HCT116 (cell line): Measurements from ENCODE around the gene DIS3L2. TPM values are rescaled to one million over a fixed set of nuclear protein-coding genes. Genes with fewer than 3 reads are reported as not detected.

ENCODE experiments used
- ATAC-seq: fragments of 200-7000 bp; cut with Tn5 transposase; 2 replicates; pipeline ENCODE4 v1.9.1; 2020; ENCODE audit warnings: mild to moderate bottlenecking, moderate library complexity
- BruUV-seq: library from RNA; stranded (reverse); fragments of 400-500 nt; replicated peaks from 2 replicates; lab custom pipeline; 2021; lab: Mats Ljungman, UMichigan
- CTCF ChIA-PET: fragments of 300-600 bp; sonication (Branson Sonifier 250); formaldehyde crosslinking; loops from one replicate; lab custom pipeline; 2021; ENCODE audit warnings: antibody characterized with exemption; lab: Charles Lee
- POLR2A ChIA-PET: fragments of 300-600, 350-600 bp; sonication (Branson Sonifier 250); formaldehyde crosslinking; loops from one replicate; lab custom pipeline; 2021; ENCODE audit warnings: antibody characterized with exemption; lab: Charles Lee
- RAD21 ChIA-PET, 2 experiments: fragments of 300-600 bp; sonication (Branson Sonifier 250); formaldehyde crosslinking; loops; one replicate each; lab custom pipeline; 2023; ENCODE audit warnings: low total read pairs in 2 of 2; ENCODE audit not compliant: uncharacterized antibody in 2 of 2, unreplicated experiment in 2 of 2, low non-redundant PET in 1 of 2; lab: Charles Lee
- DNase-seq: peaks from one replicate; pipeline ENCODE4 v3.0.0-alpha.2; 2010; ENCODE audit warnings: low read depth, low spot score
- H2AFZ ChIP-seq: fragments of 200-600 bp; shearing (Covaris generic), sonication (generic); 2 replicates; pipeline ENCODE4 v1.6.1; 2017; ENCODE audit warnings: low read depth, mixed run types, mixed read lengths, antibody characterized with exemption, low read length; ENCODE audit not compliant: poor library complexity, severe bottlenecking
- H3K27ac ChIP-seq: 2 replicates; pipeline ENCODE4 v1.5.1; 2012; ENCODE audit warnings: low read depth, low read length
- H3K27me3 ChIP-seq: fragments of 200-600 bp; sonication (generic); 2 replicates; pipeline ENCODE4 v1.6.1; 2016; ENCODE audit warnings: mixed run types, low read length, mixed read lengths; ENCODE audit not compliant: insufficient read depth
- H3K36me3 ChIP-seq, 2 experiments: fragments of 200-500 bp in 1 of 2; fragments of 200-600 bp in 1 of 2; sonication (Bioruptor generic) in 1 of 2; sonication (generic) in 1 of 2; 2 replicates each; pipeline versions ENCODE4 v1.5.1 to v1.6.1; 2014 to 2016; ENCODE audit warnings: low read length in 2 of 2, inconsistent platforms in 1 of 2, mixed read lengths in 1 of 2, mixed run types in 1 of 2; ENCODE audit not compliant: insufficient read depth in 2 of 2, control insufficient read depth in 1 of 2
- H3K4me1 ChIP-seq, 2 experiments: fragments of 200-600 bp in 1 of 2; sonication (generic) in 1 of 2; 2 replicates each; pipeline versions ENCODE4 v1.5.1 to v1.6.1; 2012 to 2017; ENCODE audit warnings: low read length in 2 of 2, inconsistent platforms in 1 of 2, mild to moderate bottlenecking in 1 of 2, mixed read lengths in 1 of 2, mixed run types in 1 of 2, moderate library complexity in 1 of 2; ENCODE audit not compliant: insufficient read depth in 2 of 2, control insufficient read depth in 1 of 2
- H3K4me2 ChIP-seq: fragments of 200-600 bp; sonication (generic); 2 replicates; pipeline ENCODE4 v1.6.1; 2017; ENCODE audit warnings: mixed run types, low read length, mixed read lengths
- H3K4me3 ChIP-seq, 2 experiments: fragments of 200-600 bp in 1 of 2; sonication (generic) in 1 of 2; replicated peaks in 1 of 2; 2 replicates each; pipeline ENCODE4 v1.5.1; 2011 to 2016; ENCODE audit warnings: low read length in 2 of 2, control low read depth in 1 of 2, low read depth in 1 of 2, mild to moderate bottlenecking in 1 of 2, mixed read lengths in 1 of 2, mixed run types in 1 of 2
- H3K79me2 ChIP-seq: fragments of 200-600 bp; sonication (generic); 2 replicates; pipeline ENCODE4 v1.6.1; 2017; ENCODE audit warnings: mild to moderate bottlenecking, mixed run types, low read length, moderate library complexity, mixed read lengths; ENCODE audit not compliant: insufficient read depth
- H3K9ac ChIP-seq: fragments of 200-600 bp; sonication (generic); 2 replicates; pipeline ENCODE4 v1.6.1; 2016; ENCODE audit warnings: low read length, mixed read lengths
- H3K9me2 ChIP-seq: fragments of 200-600 bp; sonication (generic), shearing (Covaris generic); 2 replicates; pipeline ENCODE4 v1.6.1; 2017; ENCODE audit warnings: mixed run types, mild to moderate bottlenecking, moderate library complexity; ENCODE audit not compliant: insufficient read depth
- H3K9me3 ChIP-seq, 2 experiments: fragments of 200-500 bp in 1 of 2; fragments of 200-600 bp in 1 of 2; sonication (Bioruptor generic) in 1 of 2; sonication (generic) in 1 of 2; 2 replicates each; pipeline ENCODE4 v1.6.1; 2014 to 2017; ENCODE audit warnings: low read length in 2 of 2, mixed read lengths in 2 of 2, inconsistent platforms in 1 of 2, low read depth in 1 of 2, mild to moderate bottlenecking in 1 of 2, mixed run types in 1 of 2, moderate library complexity in 1 of 2; ENCODE audit not compliant: control insufficient read depth in 1 of 2, insufficient read depth in 1 of 2
- H4K20me1 ChIP-seq: fragments of 200-600 bp; sonication (generic), shearing (Covaris generic); 2 replicates; pipeline ENCODE4 v1.6.1; 2017; ENCODE audit warnings: mixed run types, mild to moderate bottlenecking, moderate library complexity; ENCODE audit not compliant: insufficient read depth
- CEBPB ChIP-seq: IDR thresholded peaks from 2 replicates; pipeline ENCODE4 v1.6.1; 2012; ENCODE audit warnings: low read depth
- EGR1 ChIP-seq: IDR thresholded peaks from 2 replicates; pipeline ENCODE4 v1.6.1; 2012; ENCODE audit warnings: low read depth
- POLR2AphosphoS5 ChIP-seq: IDR thresholded peaks from 2 replicates; pipeline ENCODE4 v1.6.1; 2011; ENCODE audit warnings: mild to moderate bottlenecking, low read depth, low read length, moderate library complexity
- RAD21 ChIP-seq: IDR thresholded peaks from 2 replicates; pipeline ENCODE4 v1.6.1; 2012; ENCODE audit warnings: low read depth, mild to moderate bottlenecking
- SRF ChIP-seq: IDR thresholded peaks from 2 replicates; pipeline ENCODE4 v1.6.1; 2012; ENCODE audit warnings: low read depth
- ZNF274 ChIP-seq: fragments of 200-500 bp; sonication (Bioruptor generic); IDR thresholded peaks from 2 replicates; pipeline ENCODE4 v1.6.1; 2014; ENCODE audit warnings: mild to moderate bottlenecking, low read depth, low read length, inconsistent platforms
- intact Hi-C: fragments of 100-400 bp; cut with micrococcal nuclease; formaldehyde crosslinking; loops from 2 replicates; pipeline ENCODE4 v1.10.0; 2022
- total RNA-seq: library from RNA; stranded (reverse); gene quantifications from one replicate; pipeline ENCODE4 v1.2.1, GENCODE V29; 2021; ENCODE audit not compliant: unreplicated experiment
- TF ChIP-seq, protein P1 (sequence below): IDR thresholded peaks from 2 replicates; pipeline ENCODE4 v1.6.1; 2012
- TF ChIP-seq, protein P2 (sequence below): IDR thresholded peaks from 2 replicates; pipeline ENCODE4 v1.6.1; 2012; ENCODE audit warnings: low read depth
- TF ChIP-seq, protein P3 (sequence below), 3 experiments: fragments of 200-600 bp in 1 of 3; sonication (generic) in 1 of 3; IDR thresholded peaks in 2 of 3; conservative IDR thresholded peaks in 1 of 3; 2 replicates each; pipeline ENCODE4 v1.5.1; 2012 to 2017; ENCODE audit warnings: low read depth in 2 of 3, low read length in 2 of 3, antibody characterized with exemption in 1 of 3, borderline replicate concordance in 1 of 3, control low read depth in 1 of 3, mild to moderate bottlenecking in 1 of 3, mixed read lengths in 1 of 3, mixed run types in 1 of 3, moderate library complexity in 1 of 3; ENCODE audit not compliant: insufficient read depth in 1 of 3

Gene DIS3L2
- total RNA-seq, 1 experiment from 2014 or later, result 42.5 TPM

DNA sequence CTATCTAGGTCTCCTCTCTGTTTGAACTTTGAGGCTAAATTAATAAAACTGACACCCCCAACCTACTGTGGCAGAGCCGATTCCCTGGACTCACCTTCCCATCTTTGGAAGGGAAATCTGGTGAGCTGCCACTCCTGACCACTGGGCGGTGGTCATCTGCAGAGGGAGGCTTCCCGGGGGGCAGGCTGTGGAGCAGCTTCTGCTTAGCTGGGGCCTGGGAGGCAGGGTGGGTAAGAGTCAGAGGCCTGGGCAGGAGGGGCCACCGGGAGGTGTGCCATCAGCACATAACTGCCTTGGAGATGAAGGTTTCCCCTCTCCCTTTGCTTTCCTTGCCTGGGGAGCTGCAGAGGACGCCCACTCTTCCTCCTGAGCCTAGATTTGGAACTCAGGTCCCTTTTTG lies 33.0 kb upstream of the DIS3L2 start:
- H3K4me1 ChIP-seq, result peaks cover 8 to 18% of the 10 kb centered on the region in 2 experiments
- CTCF ChIA-PET, result interaction anchor here (1.1 to 1.9 kb wide), 4 partner anchors 12 to 302 kb away, joined by 3 to 7 read pairs (median 4); no protein-coding TSS in a partner anchor

DNA sequence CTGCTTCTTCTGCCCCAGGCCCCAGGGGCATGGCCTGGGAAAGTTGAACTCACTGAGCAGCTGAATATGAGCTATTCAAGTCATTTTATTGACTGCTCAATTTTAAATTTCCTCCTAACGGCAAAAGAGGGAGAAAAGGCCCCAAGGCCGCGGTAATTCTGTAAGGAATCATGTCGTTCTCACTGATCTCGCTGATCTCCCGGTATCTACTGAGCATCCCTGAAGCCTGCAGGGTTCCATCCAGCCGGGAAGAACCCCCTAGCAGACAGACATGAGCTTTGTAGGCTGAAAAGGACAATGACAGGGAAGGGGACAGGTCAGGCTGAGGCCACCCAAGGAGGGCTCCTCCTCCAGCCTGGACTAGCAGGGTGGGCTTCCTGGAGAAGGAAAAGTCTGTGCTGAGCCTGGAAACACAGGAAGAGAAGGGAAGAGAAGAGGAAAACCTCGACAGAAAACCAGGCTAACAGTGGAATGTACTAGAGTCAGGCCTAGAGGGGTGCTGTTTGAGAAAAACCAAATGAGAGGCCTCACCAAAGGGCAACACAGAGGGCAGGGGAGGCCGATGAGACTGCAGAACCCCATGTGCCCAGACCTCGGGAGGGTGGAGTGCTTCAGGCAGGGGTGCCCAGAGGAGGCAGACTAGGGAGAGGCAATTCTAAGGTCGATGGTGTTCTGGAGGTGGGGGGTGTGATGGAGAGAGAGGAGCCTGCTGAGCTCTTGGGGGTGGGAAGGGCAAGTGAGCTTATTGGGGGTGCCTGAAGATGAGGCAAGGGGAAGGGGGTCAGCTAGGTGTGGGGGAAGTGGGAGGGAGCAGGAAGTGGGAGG lies 32.4 kb upstream of the DIS3L2 start:
- DNase-seq, result no peak
- intact Hi-C loops, result no loop called here
- Histone ChIP-seq H4K20me1 (no peaks in the 10 kb centered on the region), H3K36me3 (no peaks in the 10 kb centered on the region), H3K4me2 (no peak overlapping the region), H3K27me3 (no peaks in the 10 kb centered on the region), H3K9ac (no peak overlapping the region), H3K9me2 (no peaks in the 10 kb centered on the region), H3K4me3 (no peak overlapping the region), H3K79me2 (no peaks in the 10 kb centered on the region), H3K9me3 (no peaks in the 10 kb centered on the region), H3K4me1 (peaks cover 8 to 18% of the 10 kb centered on the region in 2 experiments), H2AFZ (no peak overlapping the region), H3K27ac (no peak overlapping the region)
- ChIA-PET CTCF (interaction anchor here (0.9 to 1.9 kb wide), 7 partner anchors 12 to 301 kb away, joined by 3 to 7 read pairs (median 3); no protein-coding TSS in a partner anchor), POLR2A (no interaction called here), RAD21 (no interaction called here)
- no TSS peak for BruUV-seq
- ATAC-seq, result no peak
- TF ChIP-seq, protein P1, sequence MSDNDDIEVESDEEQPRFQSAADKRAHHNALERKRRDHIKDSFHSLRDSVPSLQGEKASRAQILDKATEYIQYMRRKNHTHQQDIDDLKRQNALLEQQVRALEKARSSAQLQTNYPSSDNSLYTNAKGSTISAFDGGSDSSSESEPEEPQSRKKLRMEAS, result no peak
- TF ChIP-seq ZNF274 (no peak), POLR2AphosphoS5 (no peak), SRF (no peak), EGR1 (no peak)
- TF ChIP-seq, protein P2, sequence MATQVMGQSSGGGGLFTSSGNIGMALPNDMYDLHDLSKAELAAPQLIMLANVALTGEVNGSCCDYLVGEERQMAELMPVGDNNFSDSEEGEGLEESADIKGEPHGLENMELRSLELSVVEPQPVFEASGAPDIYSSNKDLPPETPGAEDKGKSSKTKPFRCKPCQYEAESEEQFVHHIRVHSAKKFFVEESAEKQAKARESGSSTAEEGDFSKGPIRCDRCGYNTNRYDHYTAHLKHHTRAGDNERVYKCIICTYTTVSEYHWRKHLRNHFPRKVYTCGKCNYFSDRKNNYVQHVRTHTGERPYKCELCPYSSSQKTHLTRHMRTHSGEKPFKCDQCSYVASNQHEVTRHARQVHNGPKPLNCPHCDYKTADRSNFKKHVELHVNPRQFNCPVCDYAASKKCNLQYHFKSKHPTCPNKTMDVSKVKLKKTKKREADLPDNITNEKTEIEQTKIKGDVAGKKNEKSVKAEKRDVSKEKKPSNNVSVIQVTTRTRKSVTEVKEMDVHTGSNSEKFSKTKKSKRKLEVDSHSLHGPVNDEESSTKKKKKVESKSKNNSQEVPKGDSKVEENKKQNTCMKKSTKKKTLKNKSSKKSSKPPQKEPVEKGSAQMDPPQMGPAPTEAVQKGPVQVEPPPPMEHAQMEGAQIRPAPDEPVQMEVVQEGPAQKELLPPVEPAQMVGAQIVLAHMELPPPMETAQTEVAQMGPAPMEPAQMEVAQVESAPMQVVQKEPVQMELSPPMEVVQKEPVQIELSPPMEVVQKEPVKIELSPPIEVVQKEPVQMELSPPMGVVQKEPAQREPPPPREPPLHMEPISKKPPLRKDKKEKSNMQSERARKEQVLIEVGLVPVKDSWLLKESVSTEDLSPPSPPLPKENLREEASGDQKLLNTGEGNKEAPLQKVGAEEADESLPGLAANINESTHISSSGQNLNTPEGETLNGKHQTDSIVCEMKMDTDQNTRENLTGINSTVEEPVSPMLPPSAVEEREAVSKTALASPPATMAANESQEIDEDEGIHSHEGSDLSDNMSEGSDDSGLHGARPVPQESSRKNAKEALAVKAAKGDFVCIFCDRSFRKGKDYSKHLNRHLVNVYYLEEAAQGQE, result no peak

More for the DNA sequence above, 33.0 kb upstream of the DIS3L2 start:
- Histone ChIP-seq H3K4me3 (no peak overlapping the region), H3K9me3 (no peaks in the 10 kb centered on the region), H4K20me1 (no peaks in the 10 kb centered on the region), H3K27ac (no peak overlapping the region), H3K36me3 (no peaks in the 10 kb centered on the region), H3K27me3 (no peaks in the 10 kb centered on the region), H3K4me2 (no peak overlapping the region), H3K9ac (no peak overlapping the region), H2AFZ (no peak overlapping the region), H3K79me2 (no peaks in the 10 kb centered on the region), H3K9me2 (no peaks in the 10 kb centered on the region)
- ChIA-PET POLR2A (no interaction called here), RAD21 (no interaction called here)
- intact Hi-C loops, result no loop called here
- DNase-seq, result no peak
- TF ChIP-seq CEBPB (no peak), RAD21 (peak; percentile 29)
- TF ChIP-seq, protein P3, sequence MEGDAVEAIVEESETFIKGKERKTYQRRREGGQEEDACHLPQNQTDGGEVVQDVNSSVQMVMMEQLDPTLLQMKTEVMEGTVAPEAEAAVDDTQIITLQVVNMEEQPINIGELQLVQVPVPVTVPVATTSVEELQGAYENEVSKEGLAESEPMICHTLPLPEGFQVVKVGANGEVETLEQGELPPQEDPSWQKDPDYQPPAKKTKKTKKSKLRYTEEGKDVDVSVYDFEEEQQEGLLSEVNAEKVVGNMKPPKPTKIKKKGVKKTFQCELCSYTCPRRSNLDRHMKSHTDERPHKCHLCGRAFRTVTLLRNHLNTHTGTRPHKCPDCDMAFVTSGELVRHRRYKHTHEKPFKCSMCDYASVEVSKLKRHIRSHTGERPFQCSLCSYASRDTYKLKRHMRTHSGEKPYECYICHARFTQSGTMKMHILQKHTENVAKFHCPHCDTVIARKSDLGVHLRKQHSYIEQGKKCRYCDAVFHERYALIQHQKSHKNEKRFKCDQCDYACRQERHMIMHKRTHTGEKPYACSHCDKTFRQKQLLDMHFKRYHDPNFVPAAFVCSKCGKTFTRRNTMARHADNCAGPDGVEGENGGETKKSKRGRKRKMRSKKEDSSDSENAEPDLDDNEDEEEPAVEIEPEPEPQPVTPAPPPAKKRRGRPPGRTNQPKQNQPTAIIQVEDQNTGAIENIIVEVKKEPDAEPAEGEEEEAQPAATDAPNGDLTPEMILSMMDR (IDR thresholded peaks at IDR 0.05 in 2 of 3, conservative IDR thresholded peaks at IDR 0.05 in 1 of 3; ENCODE audit: borderline replicate concordance in 1 of 3, insufficient read depth in 1 of 3, low read depth in 2 of 3, low read length in 2 of 3), result peak in 1 of 3 experiments; percentile 9; a peak in 2 of 6 replicates
- BruUV-seq, result no TSS peak
- no peak for ATAC-seq
